K562 (cell line): ENCODE data around the gene WLS. TPM values are rescaled to one million over a fixed set of nuclear protein-coding genes. Genes with fewer than 3 reads are reported as not detected.

Source experiments
- ATAC-seq: fragments of 200-7000 bp; cut with Tn5 transposase; 3 replicates; pipeline ENCODE4 v1.9.1; 2020; ENCODE audit warnings: moderate library complexity
- BruUV-seq: library from RNA; stranded (reverse); fragments of 400-500 nt; replicated peaks from 2 replicates; lab custom pipeline; 2021; lab: Mats Ljungman, UMichigan
- CTCF ChIA-PET: fragments of 300-600 bp; formaldehyde crosslinking; extraction: SDS; loops from one replicate; lab custom pipeline; 2021; ENCODE audit warnings: low intra/inter-chr PET ratio; lab: Yijun Ruan, JAX
- POLR2A ChIA-PET: fragments of 300-600, 350-650 bp; sonication (Branson Sonifier 250); formaldehyde crosslinking; extraction: SDS; loops from one replicate; lab custom pipeline; 2021; ENCODE audit warnings: antibody characterized with exemption, inconsistent platforms; lab: Yijun Ruan, JAX
- DNase-seq, 4 experiments: peaks; one replicate each; pipeline versions ENCODE4 v3.0.0 to v3.0.0-alpha.2; 2011 to 2018; ENCODE audit warnings: low spot score in 3 of 4, mixed read lengths in 3 of 4; ENCODE audit errors: extremely low read depth in 1 of 4
- FAIRE-seq: peaks from 2 replicates; lab custom pipeline; 2011; peaks lifted over from hg19 to GRCh38; lab: Jason Lieb, UNC
- H2AFZ ChIP-seq: 2 replicates; pipeline ENCODE4 v1.6.0; 2011; ENCODE audit warnings: low read depth, low read length, control low read depth, inconsistent platforms
- H3K27ac ChIP-seq: fragments of 200-600 bp; 3 replicates; pipeline ENCODE4 v1.8.0; 2011; ENCODE audit warnings: low read depth, mild to moderate bottlenecking, control low read depth, inconsistent platforms, low read length, moderate library complexity, mixed read lengths; ENCODE audit errors: extremely low read depth
- H3K27me3 ChIP-seq, 2 experiments: fragments of 300-600 bp in 1 of 2; 2 replicates in 1 of 2; 3 replicates in 1 of 2; pipeline versions ENCODE4 v1.6.0 to v1.8.0; 2011; ENCODE audit warnings: inconsistent platforms in 2 of 2, low read length in 2 of 2, mild to moderate bottlenecking in 1 of 2, mixed read lengths in 1 of 2, moderate library complexity in 1 of 2; ENCODE audit not compliant: control insufficient read depth in 2 of 2, insufficient read depth in 2 of 2
- H3K36me3 ChIP-seq: fragments of 300-600 bp; 3 replicates; pipeline ENCODE4 v1.8.0; 2011; ENCODE audit warnings: mild to moderate bottlenecking, low read length, inconsistent platforms; ENCODE audit not compliant: control insufficient read depth, insufficient read depth
- H3K4me1 ChIP-seq, 2 experiments: fragments of 200-600 bp in 1 of 2; replicated peaks in 1 of 2; 2 replicates in 1 of 2; 3 replicates in 1 of 2; pipeline versions ENCODE4 v1.5.1 to v1.8.0; 2011; ENCODE audit warnings: inconsistent platforms in 2 of 2, low read length in 2 of 2, mild to moderate bottlenecking in 1 of 2, mixed read lengths in 1 of 2, moderate library complexity in 1 of 2; ENCODE audit not compliant: control insufficient read depth in 2 of 2, insufficient read depth in 2 of 2
- H3K4me2 ChIP-seq: 2 replicates; pipeline ENCODE4 v1.6.1; 2011; ENCODE audit warnings: low read length, control low read depth, inconsistent platforms, mixed read lengths; ENCODE audit not compliant: insufficient read depth
- H3K4me3 ChIP-seq: fragments of 200-600 bp; sonication (generic), shearing (Covaris generic); 2 replicates; pipeline ENCODE4 v1.5.1; 2016; ENCODE audit warnings: control low read depth, inconsistent platforms
- H3K79me2 ChIP-seq: fragments of 200-600 bp; 3 replicates; pipeline ENCODE4 v1.8.0; 2011; ENCODE audit warnings: low read length, inconsistent platforms; ENCODE audit not compliant: control insufficient read depth, insufficient read depth
- H3K9ac ChIP-seq, 2 experiments: 2 replicates each; pipeline versions ENCODE4 v1.6.0 to v1.6.1; 2011; ENCODE audit warnings: low read depth in 2 of 2, low read length in 2 of 2, control low read depth in 1 of 2, inconsistent platforms in 1 of 2, mild to moderate bottlenecking in 1 of 2, mixed read lengths in 1 of 2; ENCODE audit not compliant: insufficient read depth in 1 of 2
- H3K9me1 ChIP-seq: one replicate; pipeline ENCODE4 v1.6.0; 2011; ENCODE audit warnings: inconsistent platforms, mild to moderate bottlenecking, low read length, moderate library complexity; ENCODE audit not compliant: control insufficient read depth, insufficient read depth
- H3K9me3 ChIP-seq: replicated peaks from 2 replicates; pipeline ENCODE4 v1.5.1; 2011; ENCODE audit warnings: low read depth, low read length, inconsistent platforms; ENCODE audit not compliant: control insufficient read depth, insufficient read depth
- H4K20me1 ChIP-seq: replicated peaks from 2 replicates; pipeline ENCODE4 v1.6.1; 2011; ENCODE audit warnings: low read length, inconsistent platforms, mixed read lengths; ENCODE audit not compliant: control insufficient read depth, insufficient read depth
- ETS2 ChIP-seq: IDR thresholded peaks from 2 replicates; pipeline ENCODE4 v1.6.1; 2016; ENCODE audit warnings: borderline replicate concordance, missing genetic modification characterization, mild to moderate bottlenecking, moderate library complexity, missing compliant biosample characterization; ENCODE audit not compliant: poor library complexity, severe bottlenecking
- KAT7 ChIP-seq: sonication (generic); formaldehyde crosslinking; IDR thresholded peaks from 2 replicates; pipeline ENCODE4 v1.8.0; 2022; ENCODE audit warnings: missing genetic modification reagents, mild to moderate bottlenecking, borderline replicate concordance
- KLF13 ChIP-seq: fragments of 450-650 bp; IDR thresholded peaks from 2 replicates; pipeline ENCODE4 v1.6.1; 2016; ENCODE audit warnings: missing genetic modification characterization, low read depth, mild to moderate bottlenecking, missing compliant biosample characterization, moderate library complexity, borderline replicate concordance
- MAFF ChIP-seq: IDR thresholded peaks from 2 replicates; pipeline ENCODE4 v1.6.1; 2012; ENCODE audit warnings: low read length, improper control_type of control experiment
- RBM17 ChIP-seq: fragments of 200-400 bp; formaldehyde crosslinking; IDR thresholded peaks from 2 replicates; pipeline ENCODE4 v1.6.1; 2017; ENCODE audit warnings: low read depth, mild to moderate bottlenecking, low read length, borderline replicate concordance
- STAT5B ChIP-seq: fragments of 250-450 bp; sonication (Bioruptor Pico); IDR thresholded peaks from 2 replicates; pipeline ENCODE4 v1.8.0; 2021; ENCODE audit warnings: mild to moderate bottlenecking, inconsistent platforms
- TFAP4 ChIP-seq: sonication (generic); formaldehyde crosslinking; IDR thresholded peaks from 2 replicates; pipeline ENCODE4 v1.8.0; 2022; ENCODE audit warnings: missing genetic modification reagents, mild to moderate bottlenecking, moderate library complexity, borderline replicate concordance
- WGBS: fragments of 100-300 bp; shearing (Covaris generic); methylation state at CpG from one replicate; pipeline ENCODE4 v1.1.6; 2016; ENCODE audit warnings: low coverage, mixed read lengths; ENCODE audit not compliant: insufficient coverage; ENCODE audit errors: missing lambda C conversion rate; 5-methylcytosine and 5-hydroxymethylcytosine counted together
- in situ Hi-C: fragments of 300-500 bp; cut with MboI; formaldehyde crosslinking; loops from 4 replicates; pipeline ENCODE4 v1.15.0; 2018; ENCODE audit warnings: inconsistent platforms, mixed read lengths
- intact Hi-C: fragments of 100-400 bp; cut with micrococcal nuclease; formaldehyde crosslinking; loops from 2 replicates; pipeline ENCODE4 v1.14.2; 2022
- polyA plus RNA-seq, 8 experiments: library from polyadenylated mRNA; depleted of rRNA in 4 of 8; stranded (reverse) in 5 of 8; unstranded in 3 of 8; fragments of >200 nt; fragmentation: Nextera tagmentation in 2 of 8; fragmentation: Illumina TruSeq in 1 of 8; extraction: Ambion mirVana in 2 of 8; extraction: Trizol in 1 of 8; gene quantifications; 2 replicates each; pipeline versions ENCODE4 v1.2.1 to v1.2.3, GENCODE V29; 2011 to 2014; ENCODE audit warnings: inconsistent platforms in 1 of 8, missing spikeins in 1 of 8
- total RNA-seq, 7 experiments: library from RNA; depleted of rRNA in 6 of 7; stranded (reverse); fragments of >200 nt in 6 of 7; fragmentation: Illumina TruSeq in 2 of 7; extraction: Trizol in 2 of 7; gene quantifications; 2 replicates each; pipeline versions ENCODE4 v1.2.1 to v1.2.3, GENCODE V29; 2011 to 2021; ENCODE audit warnings: low replicate concordance in 1 of 7

Gene WLS
- total and polyA plus RNA-seq, 9 of the 15 experiments (the other 6 are each of a cell fraction or from before 2014, with no cell fraction given) = 0.47 TPM; not detected in 8

DNA sequence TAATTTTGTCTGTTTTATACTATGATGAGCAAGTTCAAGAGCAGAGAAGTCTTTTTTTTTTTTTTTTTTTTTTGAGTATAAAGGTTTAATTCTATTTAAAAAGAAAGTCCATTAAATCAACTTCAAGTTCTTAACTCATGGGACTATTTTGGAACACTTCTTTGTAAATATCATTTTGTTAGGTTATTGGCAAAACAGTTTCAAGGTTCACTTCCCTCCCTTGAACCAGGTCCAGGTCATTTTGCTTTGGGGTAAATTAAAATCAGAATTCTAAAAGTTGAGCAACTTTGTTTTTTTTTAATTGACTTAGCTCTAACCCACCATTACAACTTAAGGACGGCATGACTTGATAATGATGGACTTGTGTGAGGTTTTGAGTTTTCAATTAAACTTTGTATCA is 72.3 kb downstream of the WLS start:
- Histone ChIP-seq H3K9me1 (no peaks in the 10 kb centered on the region), H3K36me3 (no peaks in the 10 kb centered on the region), H3K9ac (no peak overlapping the region), H3K27ac (no peak overlapping the region), H3K4me1 (peaks cover 0 to 3% of the 10 kb centered on the region in 2 experiments; a peak in 1 of 5 replicates), H2AFZ (no peak overlapping the region), H3K4me2 (no peak overlapping the region), H3K79me2 (no peaks in the 10 kb centered on the region), H3K4me3 (no peak overlapping the region), H3K9me3 (no peaks in the 10 kb centered on the region), H4K20me1 (no peaks in the 10 kb centered on the region; the same call in 1 of the 2 replicates), H3K27me3 (peaks cover 4 to 13% of the 10 kb centered on the region in 2 experiments; a peak in 2 of 5 replicates)
- BruUV-seq = no TSS peak
- 0% methylated on average over 1 of the region's 1 CpG for WGBS
- intact Hi-C loops = no loop called here
- ATAC-seq (no peak), DNase-seq (no peak), FAIRE-seq (no peak)
- ChIA-PET CTCF (no interaction called here), POLR2A (no interaction called here)
- TF ChIP-seq KAT7 (CRISPR knock-in tag) (no peak), RBM17 (no peak)
- in situ Hi-C loops = no loop called here

DNA sequence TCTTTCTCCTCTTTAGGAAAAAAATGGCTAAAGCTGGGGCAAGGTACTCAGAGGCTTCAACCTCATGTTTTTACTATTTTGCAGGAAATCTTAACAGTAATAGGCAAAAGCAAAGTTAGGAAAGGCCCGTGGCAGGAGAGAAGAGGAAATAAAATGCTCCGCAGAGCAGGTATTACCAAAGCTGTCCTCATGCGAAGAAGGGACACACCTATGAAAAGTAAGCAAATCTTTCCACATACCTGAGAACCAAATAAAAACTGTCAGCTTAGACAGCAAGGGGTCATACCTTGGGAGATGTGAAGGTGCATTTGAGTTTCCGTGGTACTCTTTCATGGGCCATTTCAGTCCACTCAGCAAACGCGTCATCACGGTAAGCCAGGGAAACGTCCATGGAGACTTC is 73.5 kb downstream of the WLS start:
- Histone ChIP-seq H3K9me3 (no peaks in the 10 kb centered on the region), H2AFZ (no peak overlapping the region), H3K27me3 (peaks cover 4 to 13% of the 10 kb centered on the region in 2 experiments; a peak in 2 of 5 replicates), H3K27ac (no peak overlapping the region), H3K79me2 (no peaks in the 10 kb centered on the region), H3K36me3 (no peaks in the 10 kb centered on the region), H3K4me3 (no peak overlapping the region), H3K9ac (no peak overlapping the region), H3K9me1 (no peaks in the 10 kb centered on the region), H3K4me1 (peaks cover 0 to 3% of the 10 kb centered on the region in 2 experiments; a peak in 1 of 5 replicates), H3K4me2 (no peak overlapping the region), H4K20me1 (no peaks in the 10 kb centered on the region; the same call in 1 of the 2 replicates)
- TF ChIP-seq MAFF (no peak), TFAP4 (CRISPR knock-in tag) (no peak), ETS2 (tag) (no peak), STAT5B (no peak), KLF13 (no peak)
- BruUV-seq = no TSS peak
- ATAC-seq (no peak), FAIRE-seq (no peak), DNase-seq (no peak)
- 1% methylated on average over 8 of the region's 8 CpGs for WGBS
- POLR2A ChIA-PET = no interaction called here
- in situ Hi-C loops = no loop called here
- intact Hi-C loops = no loop called here
- CTCF ChIA-PET = no interaction called here
